EL (cell line): ENCODE data around the gene MAP10.
"Not testable (repeated sequence)": the region's sequence is repeated elsewhere in the genome, so short reads cannot be mapped to it uniquely, and the experiment has no call there.

ENCODE experiments used
- DNase-seq: peaks from one replicate; pipeline ENCODE4 v3.0.0-alpha.2; 2016

The MAP10 gene

DNA sequence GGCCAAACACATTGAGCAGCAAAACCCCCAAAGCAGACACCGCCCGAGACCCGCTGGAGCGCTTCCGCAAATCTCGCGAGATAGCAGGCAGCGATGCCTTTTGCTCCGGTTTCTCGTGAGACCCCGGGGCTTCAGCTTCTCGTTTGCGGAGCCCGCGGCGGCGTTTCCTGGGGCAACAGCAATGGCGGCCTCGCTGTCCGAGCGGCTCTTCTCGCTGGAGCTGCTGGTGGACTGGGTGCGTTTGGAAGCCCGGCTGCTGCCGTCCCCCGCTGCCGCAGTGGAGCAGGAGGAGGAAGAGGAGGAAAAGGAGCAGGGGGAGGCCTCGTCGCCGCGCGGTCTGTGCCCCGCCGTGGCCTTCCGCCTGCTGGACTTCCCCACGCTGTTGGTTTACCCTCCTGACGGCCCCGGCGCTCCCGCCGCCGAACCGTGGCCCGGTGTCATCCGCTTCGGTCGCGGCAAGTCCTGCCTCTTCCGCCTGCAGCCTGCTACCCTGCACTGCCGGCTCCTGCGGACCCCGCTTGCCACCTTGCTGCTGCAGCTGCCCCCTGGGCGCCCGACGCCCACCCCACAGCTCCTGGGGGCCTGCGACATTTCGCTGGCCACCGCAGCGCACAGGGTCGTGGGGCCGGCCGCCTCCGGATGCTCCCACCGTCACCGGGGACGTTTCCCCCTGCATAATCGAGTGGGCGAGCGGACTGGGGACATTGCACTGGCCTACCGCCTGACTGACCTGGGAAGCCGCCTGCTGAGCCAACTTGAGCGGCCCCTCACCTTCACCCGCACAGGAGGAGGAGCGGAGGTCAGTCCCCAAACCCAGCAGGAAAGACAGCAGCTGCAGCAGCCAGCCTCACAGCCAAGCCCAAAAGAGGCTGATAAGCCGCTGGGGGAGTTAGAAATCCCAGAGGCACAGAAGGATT is at the start of gene MAP10:
TSS of gene MAP10 (plus strand) at position 148 of the 917 bp plus-strand sequence. CDS start at position 182, 34 bp downstream.
- peak; percentile 72 for DNase-seq

DNA sequence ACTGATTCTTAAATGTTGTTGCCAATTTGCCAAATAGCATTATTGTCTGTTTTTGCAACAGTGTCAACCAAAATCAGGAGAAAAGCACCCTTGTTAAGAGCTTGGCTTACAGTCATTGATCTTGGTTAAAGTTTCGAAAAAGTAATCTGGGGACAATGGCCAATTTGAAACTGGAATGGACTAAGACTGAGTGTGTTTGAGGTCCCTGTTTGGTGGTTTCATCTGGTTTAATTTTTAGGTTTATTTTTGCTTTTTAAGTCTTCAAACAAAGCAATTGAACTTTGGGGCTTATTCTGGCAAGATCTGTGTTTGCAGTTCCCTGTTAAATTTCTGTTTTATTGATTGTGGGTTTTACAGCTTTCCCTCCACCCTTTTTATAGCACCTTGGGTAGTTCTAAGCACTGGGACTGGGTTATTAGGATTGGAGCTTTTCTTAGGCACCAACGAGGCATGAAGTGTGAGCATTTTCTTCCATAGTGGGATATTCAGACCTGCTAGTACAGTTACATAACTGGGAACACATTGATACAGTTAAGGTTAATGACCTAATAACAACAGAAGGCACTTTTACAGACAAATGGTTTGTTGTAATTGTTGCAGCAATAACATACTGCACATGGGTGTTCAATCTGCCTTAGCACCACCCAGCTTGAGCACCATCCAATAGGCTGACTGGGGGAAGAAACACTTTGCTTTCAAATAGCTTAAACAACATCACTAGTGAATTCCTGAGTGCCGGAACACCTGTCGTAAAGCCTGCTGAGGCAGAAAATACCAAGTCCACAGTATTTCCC is 40.6 kb upstream of the MAP10 start:
- no peak for DNase-seq

DNA sequence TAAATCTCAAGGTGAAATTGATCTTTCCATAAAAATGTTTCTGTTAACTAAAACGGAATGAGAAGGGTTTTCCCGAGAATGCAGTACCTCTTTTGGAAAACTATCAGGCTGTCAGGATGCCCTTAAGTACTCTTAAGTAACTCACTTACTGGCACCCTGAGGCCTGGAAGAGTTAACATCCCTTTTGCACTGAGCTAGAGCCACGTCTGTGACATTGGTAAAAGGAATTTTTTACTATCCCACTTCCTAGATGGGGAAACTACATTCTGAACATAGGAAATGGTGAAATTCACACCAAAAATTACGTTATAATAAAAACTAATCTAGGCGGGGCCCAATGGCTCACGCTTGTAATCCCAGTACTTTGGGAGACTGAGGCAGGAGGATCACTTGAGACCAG is 39.7 kb upstream of the MAP10 start:
- no peak for DNase-seq

GRCh38 chr1:232766241-232766890 is 38.9 kb upstream of the MAP10 start:
- no peak for DNase-seq

- DNase-seq: no peak
Measured at GRCh38 chr1:232766904-232767303, 38.3 kb upstream of the MAP10 start.

DNA sequence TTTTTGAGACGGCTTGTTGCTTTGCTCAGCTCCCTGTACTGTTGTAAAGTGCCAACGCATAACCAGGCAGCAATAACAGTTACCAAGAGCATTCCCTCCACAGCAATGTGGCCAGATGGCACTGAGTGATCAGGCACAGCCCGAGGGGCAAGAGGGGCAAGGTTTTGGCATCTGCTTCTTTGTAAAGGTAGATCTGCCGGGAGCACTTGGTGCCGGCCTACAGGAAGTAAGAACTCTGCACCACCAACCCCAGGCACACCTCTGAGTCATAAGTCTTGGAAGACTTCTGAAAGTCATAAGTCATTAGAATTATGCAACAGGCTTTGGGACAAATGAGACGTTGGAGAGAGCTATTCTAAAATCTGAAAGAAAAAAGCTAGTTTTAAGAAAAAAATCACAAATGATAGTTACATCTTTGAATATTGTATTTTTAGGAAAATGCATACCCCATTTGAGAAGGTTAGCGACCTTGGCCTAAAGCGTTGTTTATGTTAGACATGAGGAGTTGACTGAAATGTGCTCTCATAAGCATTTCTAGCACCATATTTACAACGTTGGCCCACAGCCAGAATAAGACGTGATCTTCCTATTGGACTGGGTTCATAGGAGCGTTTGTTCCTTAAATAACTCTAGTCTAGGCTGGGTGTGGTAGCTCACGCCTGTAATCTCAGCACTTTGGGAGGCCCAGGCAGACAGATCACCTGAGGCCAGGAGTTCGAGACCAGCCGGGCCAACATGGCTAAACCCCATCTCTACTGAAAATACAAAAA is 37.7 kb upstream of the MAP10 start:
- DNase-seq: peak; percentile 83

GRCh38 chr1:232768793-232769192 is 36.4 kb upstream of the MAP10 start:
- DNase-seq: no peak

GRCh38 chr1:232769733-232770132 is 35.5 kb upstream of the MAP10 start:
- DNase-seq: no peak

DNA sequence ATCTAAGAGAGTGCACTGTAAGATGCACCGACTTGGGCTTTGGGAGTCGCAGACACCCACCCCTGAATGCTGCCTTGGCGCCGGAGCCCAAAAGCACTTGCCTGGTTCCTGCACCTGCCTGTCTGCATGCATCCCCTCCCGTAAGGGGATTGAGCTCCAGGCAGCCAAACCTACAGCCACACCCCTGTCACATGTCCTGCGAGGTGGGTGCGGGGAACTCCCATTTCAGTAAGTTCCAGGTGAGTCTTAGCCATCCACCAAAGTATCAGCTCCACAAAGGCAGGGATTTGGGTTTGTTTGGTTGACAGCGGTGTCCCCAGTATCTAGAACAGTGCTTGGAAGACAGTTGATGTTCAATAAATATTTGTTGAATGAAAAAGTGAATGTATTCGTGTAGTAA is 31.5 kb upstream of the MAP10 start:
- DNase-seq: no peak

DNA sequence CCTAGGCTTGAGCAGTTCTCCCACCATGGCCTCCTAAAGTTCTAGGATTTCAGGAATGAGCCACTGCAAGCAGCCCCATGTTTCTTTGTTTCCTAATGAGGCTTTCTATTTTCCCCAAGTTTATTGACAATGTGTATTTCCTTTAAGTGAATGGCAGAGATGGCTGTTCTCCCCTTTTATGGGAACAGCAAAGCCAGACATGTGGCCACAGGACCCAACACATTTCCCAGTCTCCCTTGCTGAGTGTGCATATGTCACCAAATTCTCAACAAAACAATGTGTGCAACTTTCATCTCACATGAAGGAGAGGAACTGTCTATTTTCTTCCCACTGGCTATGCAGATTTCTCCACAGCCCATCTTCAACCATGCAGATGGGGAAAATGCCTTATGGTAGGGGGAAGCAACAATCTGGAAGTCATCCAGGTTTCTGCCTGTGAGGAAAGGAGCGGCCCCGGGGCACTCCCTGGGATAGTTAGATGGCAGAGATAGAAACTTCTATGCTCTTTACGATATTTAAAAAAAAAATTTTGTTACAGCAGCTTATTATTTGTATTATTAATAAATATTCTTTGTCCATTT is 28.6 kb upstream of the MAP10 start:
- DNase-seq: no peak

DNA sequence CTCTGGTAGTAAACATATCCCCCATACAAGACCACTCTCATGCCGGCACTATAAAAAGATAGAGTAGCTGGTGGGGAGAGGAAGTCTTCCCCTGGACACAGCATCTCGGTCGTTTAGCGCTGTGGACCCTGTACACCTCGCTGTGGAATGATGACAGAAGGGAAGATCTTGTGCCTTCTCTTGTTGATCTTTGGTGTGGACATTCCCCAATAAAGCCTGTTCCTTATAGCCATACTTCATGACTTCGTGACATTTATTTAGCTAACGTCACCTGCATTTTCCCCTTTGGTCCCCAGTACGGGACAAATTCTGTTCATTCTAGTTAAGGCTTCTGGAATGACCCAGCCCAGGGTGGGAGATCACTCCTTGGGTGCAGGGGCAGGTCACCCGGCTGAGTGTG is 24.9 kb upstream of the MAP10 start:
- no peak for DNase-seq

- DNase-seq: no peak
Measured at GRCh38 chr1:232784794-232785193, 20.4 kb upstream of the MAP10 start.

DNA sequence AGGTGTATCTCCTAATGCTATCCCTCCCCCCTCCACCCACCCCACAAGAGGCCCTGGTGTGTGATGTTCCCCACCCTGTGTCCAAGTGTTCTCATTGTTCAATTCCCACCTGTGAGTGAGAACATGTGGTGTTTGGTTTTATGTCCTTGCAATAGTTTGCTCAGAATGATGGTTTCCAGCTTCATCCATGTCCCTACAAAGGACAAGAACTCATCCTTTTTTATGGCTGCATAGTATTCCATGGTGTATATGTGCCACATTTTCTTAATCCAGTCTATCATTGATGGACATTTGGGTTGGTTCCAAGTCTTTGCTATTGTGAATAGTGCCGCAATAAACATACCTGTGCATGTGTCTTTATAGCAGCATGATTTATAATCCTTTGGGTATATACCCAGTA is 19.6 kb upstream of the MAP10 start:
- not testable (repeated sequence) for DNase-seq

DNA sequence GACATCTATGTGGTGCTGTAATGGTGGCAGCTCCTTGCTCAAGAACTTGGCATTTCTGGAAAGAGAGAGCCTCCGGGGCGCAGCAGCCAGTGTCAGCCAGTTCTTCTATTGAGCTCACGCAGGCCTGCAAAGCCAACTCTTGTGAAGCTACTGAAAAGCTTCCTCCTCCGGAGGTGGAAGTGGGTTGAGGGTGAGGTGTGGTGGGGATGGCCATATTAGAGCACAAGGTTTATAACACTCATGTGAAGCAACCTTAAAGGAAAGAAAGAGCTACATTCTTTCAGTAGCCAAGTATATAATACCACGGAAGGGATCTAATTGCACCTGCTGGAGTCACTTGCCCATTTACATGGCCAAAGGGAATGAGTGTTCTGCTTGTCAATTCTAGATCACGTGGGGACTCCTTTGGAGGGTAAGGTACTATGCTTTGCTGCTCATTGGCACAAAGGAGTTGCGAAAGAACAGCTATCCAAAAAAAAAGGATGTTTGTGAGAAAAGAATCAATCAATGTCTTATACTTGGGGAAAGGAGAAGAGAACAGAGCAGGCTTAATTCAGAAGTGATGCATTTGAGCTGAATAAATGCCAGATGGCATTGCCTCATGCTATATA is 18.3 kb upstream of the MAP10 start:
- DNase-seq: no peak

DNA sequence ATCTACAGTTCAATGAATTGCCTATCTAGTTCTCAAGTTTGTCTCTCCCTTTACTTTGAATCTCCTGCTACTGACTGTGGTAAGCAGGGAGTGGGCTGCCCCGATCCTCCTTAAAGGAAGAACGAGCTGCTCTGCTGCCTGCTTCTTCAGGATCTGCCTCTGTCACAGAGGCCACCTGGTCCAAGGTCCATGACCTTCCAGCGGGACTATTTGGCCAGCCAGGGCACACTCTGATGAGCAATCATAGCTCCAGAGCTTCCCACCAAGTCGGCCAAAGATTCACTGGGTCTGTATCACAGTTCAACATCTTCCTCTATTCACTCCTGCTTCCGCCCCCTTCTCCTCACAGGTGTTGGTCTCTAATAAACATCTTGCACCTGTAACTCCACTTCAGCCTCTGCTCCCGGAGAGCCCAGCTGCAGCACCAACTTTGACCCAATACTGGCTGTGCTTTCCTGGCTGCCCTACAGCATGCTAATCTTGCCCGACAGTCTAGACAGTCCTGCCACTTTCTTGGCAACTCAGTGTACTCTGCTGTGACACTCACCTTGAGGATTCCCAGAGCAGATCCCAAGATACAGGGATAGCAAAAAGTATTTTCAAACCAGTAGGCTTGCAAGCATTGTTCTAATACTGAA is 16.9 kb upstream of the MAP10 start:
- DNase-seq: no peak

DNA sequence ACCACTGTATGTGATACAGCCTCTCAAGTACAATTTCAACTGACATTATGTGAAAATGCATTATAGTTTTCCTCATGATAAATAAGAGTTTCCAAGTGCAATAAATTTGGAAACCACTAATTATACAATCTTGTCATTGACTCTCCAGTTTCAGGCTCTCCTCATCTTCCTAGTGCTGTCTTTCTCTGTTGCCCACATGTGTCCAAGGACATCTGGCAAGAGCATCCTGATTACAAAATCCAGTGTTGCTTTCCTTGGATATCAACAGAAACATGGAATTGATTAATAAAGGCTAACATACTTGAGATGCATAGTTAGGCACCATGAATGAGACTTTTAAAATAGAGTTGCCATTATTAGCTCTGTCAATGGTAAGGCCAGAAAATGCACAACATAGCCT is 15.6 kb upstream of the MAP10 start:
- DNase-seq: no peak

DNA sequence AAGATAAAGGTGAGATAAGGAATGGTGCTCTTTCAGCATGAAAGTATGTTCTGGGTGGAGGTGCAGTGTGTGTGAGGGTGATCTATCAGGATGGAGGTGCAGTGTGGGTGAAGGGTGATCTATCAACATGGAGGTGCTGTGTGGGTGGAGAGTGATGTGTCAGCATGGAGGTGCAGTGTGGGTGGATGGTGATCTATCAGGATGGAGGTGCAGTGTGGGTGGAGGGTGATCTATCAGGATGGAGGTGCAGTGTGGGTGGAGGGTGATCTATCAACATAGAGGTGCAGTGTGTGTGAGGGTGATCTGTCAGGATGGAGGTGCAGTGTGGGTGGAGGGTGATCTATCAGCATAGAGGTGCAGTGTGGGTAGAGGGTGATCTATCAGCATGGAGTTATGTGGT is 12.3 kb upstream of the MAP10 start:
- no peak for DNase-seq

GRCh38 chr1:232793944-232794343 is 11.3 kb upstream of the MAP10 start:
- peak; percentile 73 for DNase-seq

GRCh38 chr1:232795497-232796053 is 9.6 kb upstream of the MAP10 start:
- no peak for DNase-seq

DNA sequence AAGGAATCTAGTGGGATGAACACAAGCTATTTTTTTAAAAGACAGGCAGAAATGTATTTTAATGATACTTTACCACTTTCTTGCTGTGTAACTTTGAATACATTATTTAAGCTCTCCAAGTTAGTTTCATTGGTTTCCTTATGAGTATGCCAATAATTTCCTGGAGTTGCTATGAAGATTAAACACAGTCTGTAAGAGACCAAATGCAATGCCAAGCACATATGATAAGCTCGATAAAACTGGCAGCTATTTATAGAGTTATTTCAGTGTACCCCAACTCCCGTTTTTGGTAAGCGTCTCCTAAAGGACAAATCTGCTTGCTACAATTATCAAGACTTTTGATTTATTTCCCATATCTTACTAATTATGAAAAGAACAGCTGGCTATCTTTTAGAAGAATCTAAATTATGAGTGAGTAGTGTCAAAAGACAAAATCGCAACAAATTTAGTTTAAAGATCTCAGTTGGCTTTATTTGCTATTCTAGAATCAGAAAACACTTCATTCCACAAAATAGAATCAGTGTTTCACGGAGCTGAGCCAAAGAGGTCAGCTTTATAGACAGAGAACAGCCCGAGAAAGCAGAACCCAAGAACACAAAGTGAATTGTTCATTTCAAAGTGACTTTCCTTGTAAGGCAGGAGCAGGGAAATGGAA is 7.2 kb upstream of the MAP10 start:
- DNase-seq: no peak
